ENCODE measurements around the gene ZNF444. TPM values are rescaled to one million over a fixed set of nuclear protein-coding genes. Genes with fewer than 3 reads are reported as not detected.

Gene ZNF444
- total RNA-seq, 1 experiment from 2014 or later: 40.0 TPM

- no peaks in the 10 kb centered on the region for H3K36me3 ChIP-seq (ENCODE audit: low read depth, low read length)
- ChIA-PET CTCF (no interaction called here), POLR2A (ENCODE audit: unreplicated experiment) (no interaction called here)
- no peak overlapping the region for H3K27ac ChIP-seq (ENCODE audit: low read length)
- peaks cover 35% of the 10 kb centered on the region for H3K79me2 ChIP-seq (ENCODE audit: low read length)
- ATAC-seq (no peak), DNase-seq (no peak)
- H3K4me2 ChIP-seq (ENCODE audit: low read length): peak overlapping the region; percentile 89
- H3K9me3 ChIP-seq (ENCODE audit: low read length): no peaks in the 10 kb centered on the region
- no peaks in the 10 kb centered on the region for H3K27me3 ChIP-seq (ENCODE audit: low read length)
- H3K4me1 ChIP-seq (ENCODE audit: insufficient read depth, low read length): peaks cover 21% of the 10 kb centered on the region
- H2AFZ ChIP-seq (ENCODE audit: low read length): peak overlapping the region; percentile 91
- no peaks in the 10 kb centered on the region for H4K20me1 ChIP-seq (ENCODE audit: low read length)
- peak overlapping the region; percentile 67 for H3K9ac ChIP-seq (ENCODE audit: low read length)
- H3K9me2 ChIP-seq (replicated peaks; ENCODE audit: low read length): no peaks in the 10 kb centered on the region
- H3F3A ChIP-seq (ENCODE audit: low read length, unreplicated experiment): no peaks in the 10 kb centered on the region
- H3K4me3 ChIP-seq (ENCODE audit: low read length): peak overlapping the region; percentile 80
- intact Hi-C loops (cut with micrococcal nuclease): loop anchor here (1.0 to 5.0 kb wide), 2 partner anchors 19 to 337 kb away; partner anchors contain the start of genes ZNF667 and ZNF787
- TSS peak; percentile 90 for BruUV-seq (replicated peaks)
- TF ChIP-seq EZH2 (IDR thresholded peaks at IDR 0.05; ENCODE audit: low read length, unreplicated experiment): no peak
- no peak for TF ChIP-seq CTCF (conservative IDR thresholded peaks at IDR 0.05; ENCODE audit: low read depth, low read length)
- TF ChIP-seq EZH2phosphoT487 (IDR thresholded peaks at IDR 0.05; ENCODE audit: borderline replicate concordance, low read length): no peak
Measured at GRCh38 chr19:56139847-56140582, 1.1 kb upstream of the ZNF444 start.

DNA sequence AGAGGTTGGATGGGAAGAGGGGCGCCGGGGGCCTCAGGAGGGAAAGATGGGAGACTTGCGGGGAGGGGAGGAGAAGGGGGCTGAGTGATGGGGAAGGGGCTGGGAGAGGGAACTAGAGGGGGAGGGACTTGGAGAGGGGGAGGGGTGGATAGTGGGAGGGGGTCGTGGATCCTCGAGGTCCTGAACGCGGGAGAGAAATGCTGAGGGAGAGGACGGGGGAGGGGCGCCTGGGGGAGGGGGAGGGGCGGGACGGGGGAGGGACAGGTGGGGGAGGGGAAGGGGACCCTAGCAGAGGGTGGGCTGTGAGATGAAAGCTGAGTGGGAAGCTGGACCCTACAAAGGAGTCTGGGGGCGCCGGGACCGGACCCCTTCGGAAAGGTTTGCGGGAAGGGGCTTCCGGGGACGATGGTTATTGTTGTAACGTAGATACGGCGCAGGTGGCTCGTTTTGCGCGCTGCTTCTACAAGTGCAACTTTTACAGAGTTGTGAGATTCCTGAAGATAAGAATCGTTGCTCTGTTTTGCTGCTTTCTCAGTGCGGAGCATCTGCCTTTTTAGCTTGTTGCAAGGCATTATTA lies 418 bp downstream of the ZNF444 start:
- peak overlapping the region; percentile 67 for H3K9ac ChIP-seq (ENCODE audit: low read length)
- ChIA-PET CTCF (interaction anchor here (0.6 to 1.0 kb wide), 2 partner anchors 30 to 192 kb away, joined by 3 to 8 read pairs; no protein-coding TSS in a partner anchor), POLR2A (ENCODE audit: unreplicated experiment) (no interaction called here)
- no peaks in the 10 kb centered on the region for H3K9me2 ChIP-seq (replicated peaks; ENCODE audit: low read length)
- no peaks in the 10 kb centered on the region for H3K9me3 ChIP-seq (ENCODE audit: low read length)
- H3F3A ChIP-seq (ENCODE audit: low read length, unreplicated experiment): no peaks in the 10 kb centered on the region
- BruUV-seq (replicated peaks): no TSS peak
- DNase-seq: no peak
- ATAC-seq: no peak
- peak overlapping the region; percentile 80 for H3K4me3 ChIP-seq (ENCODE audit: low read length)
- H3K27ac ChIP-seq (ENCODE audit: low read length): peak overlapping the region; percentile 31
- peaks cover 21% of the 10 kb centered on the region for H3K4me1 ChIP-seq (ENCODE audit: insufficient read depth, low read length)
- intact Hi-C loops (cut with micrococcal nuclease): loop anchor here (1.0 to 5.0 kb wide), 2 partner anchors 174 to 336 kb away; partner anchors contain the start of gene ZNF667
- no peaks in the 10 kb centered on the region for H4K20me1 ChIP-seq (ENCODE audit: low read length)
- no peak for TF ChIP-seq EZH2 (IDR thresholded peaks at IDR 0.05; ENCODE audit: low read length, unreplicated experiment)
- TF ChIP-seq EZH2phosphoT487 (IDR thresholded peaks at IDR 0.05; ENCODE audit: borderline replicate concordance, low read length): no peak
- no peak for TF ChIP-seq CTCF (conservative IDR thresholded peaks at IDR 0.05; ENCODE audit: low read depth, low read length)
- H3K36me3 ChIP-seq (ENCODE audit: low read depth, low read length): no peaks in the 10 kb centered on the region
- peaks cover 44% of the 10 kb centered on the region for H3K79me2 ChIP-seq (ENCODE audit: low read length)
- H3K27me3 ChIP-seq (ENCODE audit: low read length): no peaks in the 10 kb centered on the region
- peak overlapping the region; percentile 91 for H3K4me2 ChIP-seq (ENCODE audit: low read length)
- H2AFZ ChIP-seq (ENCODE audit: low read length): peak overlapping the region; percentile 91
